T-helper 1 cell treated with Interleukin-12 subunit alpha and Interleukin-12 subunit beta and Interleukin-4 antibody, amounts not matched to agents 30 μg/mL and 1 μg/mL, for 36 hours (primary cell): ENCODE data around the gene COX14.
A peak's percentile ranks its signal among the peaks of the same experiment; 100 is the strongest.
"Not testable (repeated sequence)": the region's sequence is repeated elsewhere in the genome, so short reads cannot be mapped to it uniquely, and the experiment has no call there.

Experiments
- H3K27ac Mint-ChIP-seq: one replicate; pipeline ENCODE4 v1.8.0; 2021; ENCODE audit warnings: mild to moderate bottlenecking, mixed read lengths
- H3K27me3 Mint-ChIP-seq: one replicate; pipeline ENCODE4 v1.8.0; 2021; ENCODE audit warnings: low read depth, mixed read lengths
- H3K36me3 Mint-ChIP-seq: one replicate; pipeline ENCODE4 v1.8.0; 2021; ENCODE audit warnings: low read depth, mixed read lengths
- H3K4me1 Mint-ChIP-seq: one replicate; pipeline ENCODE4 v1.8.0; 2021; ENCODE audit warnings: low read depth, mixed read lengths
- H3K4me3 Mint-ChIP-seq: one replicate; pipeline ENCODE4 v1.8.0; 2021; ENCODE audit warnings: mild to moderate bottlenecking, moderate library complexity, mixed read lengths
- H3K9me3 Mint-ChIP-seq: one replicate; pipeline ENCODE4 v1.8.0; 2021; ENCODE audit warnings: mixed read lengths

Gene COX14

DNA sequence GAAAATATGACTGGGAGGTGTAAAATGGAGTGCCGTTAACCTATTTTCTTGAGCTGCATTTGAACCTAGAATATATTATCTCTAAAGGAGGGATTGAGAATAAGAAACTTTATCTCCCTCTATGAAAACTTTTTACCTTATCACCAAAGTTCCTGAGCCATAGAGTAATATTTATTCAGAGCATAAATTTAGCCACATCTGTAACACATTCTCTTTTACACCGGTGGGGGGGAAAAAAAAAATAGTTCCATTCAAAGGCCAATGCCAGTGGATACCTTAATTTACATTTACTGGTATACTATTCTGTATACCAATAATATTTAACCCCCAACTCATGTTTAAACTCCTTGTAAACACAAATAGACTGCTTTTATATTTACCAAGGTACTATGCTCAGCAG, 33.4 kb downstream of the COX14 start:
- no peaks in the 10 kb centered on the region for H3K27me3 Mint-ChIP-seq
- H3K4me1 Mint-ChIP-seq = peaks cover 8% of the 10 kb centered on the region

DNA sequence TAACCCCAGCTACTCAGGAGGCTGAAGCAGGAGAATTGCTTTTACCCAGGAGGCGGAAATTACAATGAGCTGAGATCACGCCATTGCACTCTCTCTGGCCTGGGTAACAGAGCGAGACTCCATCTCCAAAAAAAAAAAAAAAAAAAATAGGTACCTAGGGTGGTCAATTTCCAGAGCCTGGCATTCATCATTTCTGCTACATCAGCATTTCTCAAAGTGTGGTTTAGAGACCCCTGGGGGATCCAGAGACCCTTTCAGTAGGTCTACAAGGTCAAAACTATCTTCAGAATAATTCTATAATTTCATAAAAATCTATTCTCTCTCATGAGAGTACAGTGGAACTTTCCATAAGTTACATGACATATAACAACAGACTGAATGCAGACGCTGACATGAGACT, 35.2 kb downstream of the COX14 start:
- Mint-ChIP-seq H3K4me1 (peaks cover 12% of the 10 kb centered on the region), H3K27me3 (no peaks in the 10 kb centered on the region), H3K9me3 (no peaks in the 10 kb centered on the region), H3K4me3 (no peak overlapping the region), H3K36me3 (peaks cover 6% of the 10 kb centered on the region), H3K27ac (no peak overlapping the region)

More for the DNA sequence above, 33.4 kb downstream of the COX14 start:
- H3K9me3 Mint-ChIP-seq = no peaks in the 10 kb centered on the region
- H3K36me3 Mint-ChIP-seq = peaks cover 11% of the 10 kb centered on the region
- H3K4me3 Mint-ChIP-seq = no peak overlapping the region
- no peak overlapping the region for H3K27ac Mint-ChIP-seq

DNA sequence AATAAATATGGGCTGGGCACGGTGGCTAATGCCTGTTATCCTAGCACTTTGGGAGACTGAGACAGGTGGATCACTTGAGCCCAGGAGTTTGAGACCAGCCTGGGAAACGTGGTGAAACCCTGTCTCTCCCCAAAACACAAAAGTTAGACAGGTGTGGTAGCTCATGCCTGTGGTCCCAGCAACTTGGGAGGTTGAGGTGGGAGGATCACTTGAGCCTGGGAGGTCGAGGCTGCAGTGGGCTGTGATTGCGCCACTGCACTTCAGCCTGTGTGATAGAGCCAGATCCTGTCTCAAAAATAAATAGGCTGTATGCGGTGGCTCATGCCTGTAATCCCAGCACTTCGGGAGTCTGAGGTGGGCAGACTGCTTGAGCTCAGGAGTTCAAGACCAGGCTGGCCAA, 36.0 kb downstream of the COX14 start:
- H3K36me3 Mint-ChIP-seq, H3K4me3 Mint-ChIP-seq, H3K27me3 Mint-ChIP-seq, H3K9me3 Mint-ChIP-seq, H3K27ac Mint-ChIP-seq: not testable (repeated sequence)
- peaks cover 12% of the 10 kb centered on the region for H3K4me1 Mint-ChIP-seq

DNA sequence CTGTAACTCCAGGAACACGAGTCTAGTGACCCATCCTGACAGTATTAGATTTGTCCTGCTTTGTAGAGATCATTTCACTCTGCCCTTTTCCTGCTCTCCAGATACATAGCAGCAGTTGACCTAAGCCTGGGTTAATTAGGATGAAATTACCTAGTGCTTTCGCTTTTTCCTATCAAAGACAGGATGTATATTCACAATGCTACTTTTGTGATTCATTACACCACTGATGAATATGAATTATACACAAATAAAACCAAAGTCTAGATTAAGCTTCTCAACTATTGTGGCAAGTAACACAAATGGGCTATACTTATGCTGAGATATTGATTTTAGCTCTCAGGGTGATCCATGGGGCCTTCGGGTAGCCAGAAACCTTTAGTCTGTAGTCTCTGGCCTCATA, 37.3 kb downstream of the COX14 start:
- Mint-ChIP-seq H3K4me1 (peaks cover 12% of the 10 kb centered on the region), H3K27ac (no peak overlapping the region), H3K4me3 (no peak overlapping the region), H3K36me3 (peaks cover 2% of the 10 kb centered on the region), H3K27me3 (no peaks in the 10 kb centered on the region), H3K9me3 (no peaks in the 10 kb centered on the region)

DNA sequence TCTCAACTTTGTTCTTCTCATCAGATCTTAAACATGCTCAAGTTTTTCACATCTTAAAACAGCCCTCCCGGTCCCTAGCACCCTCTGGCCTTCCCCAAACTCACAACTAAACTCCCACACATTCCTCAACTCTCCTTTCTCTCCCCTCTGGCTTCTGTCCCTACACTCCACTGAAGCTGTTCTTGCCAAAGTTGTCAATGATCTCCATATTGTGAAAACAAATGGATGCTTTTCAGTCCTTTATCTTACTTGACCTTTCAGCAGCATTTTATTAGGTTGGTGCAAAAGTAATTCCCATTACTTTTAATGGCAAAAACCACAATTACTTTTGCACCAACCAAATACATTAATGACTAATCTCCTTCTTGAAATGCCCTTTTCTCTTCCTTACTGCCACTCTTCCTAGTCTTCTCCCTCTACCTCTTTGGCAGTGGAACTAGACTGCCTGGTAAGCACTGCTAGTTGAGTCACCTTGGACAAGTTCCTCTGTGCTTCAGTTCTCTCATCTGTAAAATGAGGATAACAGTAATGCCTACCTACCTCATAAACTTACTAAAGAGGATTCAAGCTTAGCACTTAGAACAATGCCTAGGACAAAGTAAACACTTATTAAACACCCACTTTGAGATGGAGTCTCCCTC, 39.1 kb downstream of the COX14 start:
- Mint-ChIP-seq H3K4me3 (no peak overlapping the region), H3K4me1 (peaks cover 10% of the 10 kb centered on the region), H3K27me3 (no peaks in the 10 kb centered on the region), H3K27ac (no peak overlapping the region), H3K36me3 (no peaks in the 10 kb centered on the region), H3K9me3 (no peaks in the 10 kb centered on the region)

DNA sequence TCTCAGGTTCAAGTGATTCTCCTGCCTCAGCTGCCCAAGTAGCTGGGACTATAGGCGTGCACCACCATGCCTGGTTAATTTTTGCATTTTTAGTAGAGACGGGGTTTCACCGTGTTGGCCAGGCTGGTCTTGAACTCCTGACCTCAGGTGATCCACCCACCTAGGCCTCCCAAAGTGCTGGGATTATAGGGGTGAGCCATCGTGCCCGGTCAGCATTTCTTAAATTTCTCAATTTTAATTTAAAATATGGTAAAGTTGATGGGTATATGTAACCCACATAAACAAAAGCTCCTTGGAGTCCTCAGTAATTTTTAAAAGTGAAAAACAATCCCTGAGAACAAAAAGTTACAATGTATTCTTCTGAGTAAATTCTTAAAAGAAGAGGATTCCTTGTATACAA, 42.9 kb downstream of the COX14 start:
- not testable (repeated sequence) for H3K27ac Mint-ChIP-seq, H3K36me3 Mint-ChIP-seq, H3K4me3 Mint-ChIP-seq, H3K27me3 Mint-ChIP-seq, H3K9me3 Mint-ChIP-seq
- peaks cover 15% of the 10 kb centered on the region for H3K4me1 Mint-ChIP-seq

DNA sequence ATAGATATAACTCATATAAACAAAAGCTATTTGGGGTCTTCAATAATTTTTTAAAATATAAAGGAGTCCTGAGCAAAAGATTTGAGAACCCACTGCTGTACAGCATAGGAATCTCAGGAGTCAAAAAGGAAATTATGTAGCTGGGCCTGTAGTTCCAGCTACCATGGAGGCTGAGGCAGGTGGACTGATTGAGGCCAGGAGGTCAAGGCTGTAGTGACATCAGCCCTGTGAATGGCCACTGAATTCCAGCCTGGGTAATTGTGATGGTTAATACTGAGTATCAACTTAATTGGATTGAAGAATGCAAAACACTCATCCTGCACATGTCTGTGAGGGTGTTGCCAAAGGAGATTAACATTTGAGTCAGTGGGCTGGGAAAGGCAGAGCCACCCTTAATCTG, 44.6 kb downstream of the COX14 start:
- Mint-ChIP-seq H3K9me3 (no peaks in the 10 kb centered on the region), H3K36me3 (peaks cover 6% of the 10 kb centered on the region), H3K27ac (no peak overlapping the region), H3K4me3 (no peak overlapping the region), H3K27me3 (no peaks in the 10 kb centered on the region), H3K4me1 (peaks cover 16% of the 10 kb centered on the region)

DNA sequence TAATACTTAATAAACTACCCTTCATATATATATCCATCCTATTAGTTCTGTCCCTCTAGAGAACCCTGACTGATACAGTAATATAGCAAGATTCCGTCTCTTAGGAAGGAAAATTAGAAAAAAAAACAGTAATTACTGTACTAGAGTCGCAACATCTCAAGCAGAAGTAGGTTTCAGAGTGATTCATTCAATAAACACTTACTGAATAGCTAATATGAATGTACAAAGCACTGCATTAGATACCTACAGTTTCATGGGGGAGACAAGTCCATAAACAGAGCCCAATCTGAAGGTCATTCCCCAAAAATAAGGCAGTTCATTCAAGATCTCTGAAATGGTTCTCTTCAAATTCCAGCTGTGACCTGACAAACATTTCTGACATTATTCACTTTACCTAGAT, 45.2 kb downstream of the COX14 start:
- no peaks in the 10 kb centered on the region for H3K27me3 Mint-ChIP-seq
- H3K36me3 Mint-ChIP-seq = peaks cover 6% of the 10 kb centered on the region
- H3K4me3 Mint-ChIP-seq = no peak overlapping the region
- H3K27ac Mint-ChIP-seq = no peak overlapping the region
- peaks cover 17% of the 10 kb centered on the region for H3K4me1 Mint-ChIP-seq
- no peaks in the 10 kb centered on the region for H3K9me3 Mint-ChIP-seq

DNA sequence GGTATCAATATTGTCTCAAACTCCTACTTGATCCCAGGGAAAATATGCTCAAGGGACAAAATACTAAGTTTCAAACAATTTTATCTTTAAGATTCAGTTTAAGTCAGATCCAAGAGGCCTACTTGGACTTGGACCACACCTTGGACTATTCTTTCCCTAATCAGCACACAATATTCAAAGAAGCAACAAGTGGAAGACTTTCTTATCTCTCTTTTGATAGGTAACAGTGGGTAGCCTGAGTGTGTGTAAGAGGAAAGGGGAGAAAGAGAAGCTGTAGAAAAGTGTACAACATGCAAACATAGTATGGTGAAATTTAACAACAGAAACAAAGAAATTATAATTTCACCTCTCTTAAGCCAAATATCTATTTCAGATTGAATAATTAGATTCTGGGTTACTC, 48.6 kb downstream of the COX14 start:
- Mint-ChIP-seq H3K27ac (no peak overlapping the region), H3K27me3 (no peaks in the 10 kb centered on the region)

DNA sequence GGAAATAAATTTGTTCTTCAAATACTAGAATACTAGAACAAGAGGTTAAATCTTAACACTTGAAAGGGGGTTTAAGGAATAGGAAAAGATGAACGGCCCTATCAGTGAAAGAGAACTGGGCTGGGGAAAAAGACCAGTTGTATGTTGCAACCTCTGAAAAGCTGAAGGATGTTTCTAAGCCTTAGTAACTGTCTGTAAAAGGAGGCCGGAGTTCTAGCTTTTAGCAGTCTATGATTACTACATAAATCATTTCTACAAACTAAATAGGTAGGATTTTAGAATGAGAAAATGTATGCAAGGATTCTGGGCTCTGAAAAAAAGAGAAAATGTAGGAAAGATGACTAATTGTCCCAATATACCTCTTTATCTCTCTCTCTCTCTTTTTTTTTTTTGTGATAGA, 50.2 kb downstream of the COX14 start:
- H3K9me3 Mint-ChIP-seq = no peaks in the 10 kb centered on the region
- peaks cover 29% of the 10 kb centered on the region for H3K4me1 Mint-ChIP-seq
- no peaks in the 10 kb centered on the region for H3K27me3 Mint-ChIP-seq
- no peak overlapping the region for H3K4me3 Mint-ChIP-seq
- H3K27ac Mint-ChIP-seq = no peak overlapping the region
- peaks cover 13% of the 10 kb centered on the region for H3K36me3 Mint-ChIP-seq

More for the DNA sequence above, 48.6 kb downstream of the COX14 start:
- H3K4me3 Mint-ChIP-seq = no peak overlapping the region
- peaks cover 25% of the 10 kb centered on the region for H3K4me1 Mint-ChIP-seq
- H3K36me3 Mint-ChIP-seq = peaks cover 7% of the 10 kb centered on the region
- H3K9me3 Mint-ChIP-seq = no peaks in the 10 kb centered on the region

DNA sequence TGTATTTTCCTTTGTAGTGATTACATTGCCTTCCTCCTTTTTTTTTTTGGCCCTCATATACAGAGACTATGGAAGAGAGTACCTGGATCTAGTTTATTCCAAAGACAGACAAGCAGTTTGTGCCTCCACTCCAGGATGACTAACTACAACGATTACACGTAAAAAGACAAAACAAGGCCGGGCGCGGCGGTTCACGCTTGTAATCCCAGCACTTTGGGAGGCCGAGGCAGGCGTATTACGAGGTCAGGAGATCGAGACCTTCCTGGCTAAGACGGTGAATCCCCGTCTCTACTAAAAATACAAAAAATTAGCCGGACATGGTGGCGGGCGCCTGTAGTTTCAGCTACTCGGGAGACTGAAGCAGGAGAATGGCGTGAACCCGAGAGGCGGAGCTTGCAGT, 52.9 kb downstream of the COX14 start:
- Mint-ChIP-seq H3K27ac (peak overlapping the region; percentile 7), H3K27me3 (no peaks in the 10 kb centered on the region)

DNA sequence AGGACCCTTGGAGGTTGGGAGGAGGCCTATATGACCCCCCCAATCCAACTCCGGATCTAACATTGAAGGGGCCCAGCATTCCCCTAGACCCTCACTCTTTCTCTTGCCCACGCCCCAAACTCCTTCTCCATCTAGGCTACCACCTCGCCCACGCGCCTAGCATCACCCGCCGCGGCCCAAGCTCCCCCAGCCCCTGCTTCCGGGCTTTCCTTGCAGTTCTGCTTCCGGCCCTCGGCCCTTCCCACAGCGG, 54.7 kb downstream of the COX14 start:
- H3K4me1 Mint-ChIP-seq = peaks cover 21% of the 10 kb centered on the region
- peak overlapping the region; percentile 95 for H3K27ac Mint-ChIP-seq
- no peaks in the 10 kb centered on the region for H3K27me3 Mint-ChIP-seq
- no peaks in the 10 kb centered on the region for H3K9me3 Mint-ChIP-seq
- peaks cover 7% of the 10 kb centered on the region for H3K36me3 Mint-ChIP-seq
- H3K4me3 Mint-ChIP-seq = peak overlapping the region; percentile 92

More for the DNA sequence above, 52.9 kb downstream of the COX14 start:
- H3K4me1 Mint-ChIP-seq = peaks cover 26% of the 10 kb centered on the region
- peak overlapping the region; percentile 40 for H3K4me3 Mint-ChIP-seq
- H3K36me3 Mint-ChIP-seq = peaks cover 7% of the 10 kb centered on the region
- H3K9me3 Mint-ChIP-seq = no peaks in the 10 kb centered on the region

DNA sequence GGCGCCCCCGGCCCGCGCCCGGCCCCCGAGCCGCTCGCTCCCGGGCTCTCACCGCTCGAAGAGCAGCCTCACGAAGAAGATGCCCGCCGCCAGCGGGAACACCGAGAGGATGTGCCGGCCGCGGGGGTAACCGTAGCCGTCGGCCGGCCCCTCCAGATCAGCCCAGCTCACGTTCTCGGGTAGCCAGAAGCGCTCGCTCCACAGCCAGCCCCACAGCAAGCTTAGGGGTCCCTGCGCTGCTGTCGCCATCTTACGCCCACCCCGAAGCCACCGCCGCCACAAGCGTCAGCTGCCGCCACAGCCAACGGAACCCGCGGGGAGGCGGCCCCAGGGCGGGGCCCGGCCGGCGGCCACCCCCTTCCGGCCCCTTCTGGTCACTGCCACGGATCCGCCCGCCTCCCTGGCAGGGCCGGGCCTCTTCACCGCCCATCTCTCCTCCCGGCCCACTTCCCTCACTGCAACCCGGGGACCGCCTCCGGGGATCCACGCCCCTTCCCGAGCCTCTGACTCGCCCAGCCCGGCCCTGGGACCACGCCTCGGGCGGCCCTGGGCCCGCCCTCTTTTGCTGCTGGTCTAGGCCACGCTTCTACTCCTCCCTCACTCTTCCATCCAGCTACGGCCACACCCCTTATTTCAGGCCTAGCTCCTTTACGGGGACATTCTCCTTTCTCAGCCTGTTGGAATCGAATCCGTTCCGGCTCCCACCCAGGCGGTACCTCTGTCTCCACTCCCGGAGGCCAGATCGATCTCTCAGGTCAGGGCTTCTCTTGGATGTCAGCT, 55.2 kb downstream of the COX14 start, which contains the start of gene CERS5:
TSS of gene CERS5 (minus strand) at position 321 of the 780 bp plus-strand sequence. CDS start at position 249, 72 bp downstream.
- Mint-ChIP-seq H3K27me3 (no peaks in the 10 kb centered on the region), H3K27ac (peak within 1 kb of the TSS; percentile 95), H3K36me3 (peaks cover 7% of the 10 kb centered on the region), H3K4me1 (peaks cover 19% of the 10 kb centered on the region), H3K9me3 (no peaks in the 10 kb centered on the region), H3K4me3 (peak within 1 kb of the TSS; percentile 92)
